GM12874 (cell line): ENCODE data around the gene SAMD13.

Experiments
- CTCF ChIP-seq: IDR thresholded peaks from 2 replicates; pipeline ENCODE4 v1.5.1; 2011; ENCODE audit warnings: low read depth, mild to moderate bottlenecking, control low read depth, low read length, moderate library complexity; ENCODE audit not compliant: insufficient read depth

SAMD13 gene

GRCh38 chr1:84271441-84272151 lies 29.9 kb upstream of the SAMD13 start:
- TF ChIP-seq CTCF = no peak

GRCh38 chr1:84272401-84272800 lies 29.1 kb upstream of the SAMD13 start:
- no peak for TF ChIP-seq CTCF

GRCh38 chr1:84277343-84278059 lies 24.0 kb upstream of the SAMD13 start:
- no peak for TF ChIP-seq CTCF

- TF ChIP-seq CTCF = no peak
Measured at GRCh38 chr1:84278905-84279304, 22.6 kb upstream of the SAMD13 start.

- TF ChIP-seq CTCF = no peak
Measured at GRCh38 chr1:84280912-84281311, 20.6 kb upstream of the SAMD13 start.

GRCh38 chr1:84282780-84283333 lies 18.7 kb upstream of the SAMD13 start:
- no peak for TF ChIP-seq CTCF

- no peak for TF ChIP-seq CTCF
Measured at GRCh38 chr1:84283381-84283780, 18.1 kb upstream of the SAMD13 start.
